Measurements from ENCODE around the gene ZNF425.
"Not testable (repeated sequence)": the region's sequence is repeated elsewhere in the genome, so short reads cannot be mapped to it uniquely, and the experiment has no call there.

The ZNF425 gene

DNA sequence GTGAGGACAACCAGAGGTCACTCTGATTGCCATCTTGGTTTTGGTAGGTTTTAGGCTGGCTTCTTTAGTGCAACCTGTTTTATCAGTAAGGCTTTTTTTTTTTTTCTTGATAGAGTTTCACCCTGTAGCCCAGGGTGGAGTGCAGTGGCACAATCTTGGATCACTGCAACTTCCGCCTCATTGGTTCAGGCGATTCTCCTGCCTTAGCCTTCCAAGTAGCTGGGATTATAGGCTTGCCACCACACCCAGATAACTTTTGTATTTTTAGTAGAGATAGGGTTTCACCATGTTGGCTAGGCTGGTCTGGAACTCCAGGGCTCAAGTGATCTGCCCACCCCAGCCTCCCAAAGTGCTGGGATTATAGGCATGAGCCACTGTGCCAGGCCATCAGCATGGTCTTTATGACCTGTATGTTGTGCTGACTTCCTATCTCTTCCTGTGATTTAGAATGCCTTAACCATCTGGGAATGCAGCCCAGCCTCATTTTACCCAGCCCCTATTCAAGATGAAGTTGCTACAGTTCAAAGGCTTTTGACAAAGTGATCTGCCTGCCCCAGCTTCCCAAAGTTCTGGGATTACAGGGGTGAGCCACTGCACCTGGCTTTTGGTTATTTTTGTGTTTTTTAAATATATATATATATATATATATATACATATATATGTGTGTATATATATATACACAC lies 7.0 kb upstream of the ZNF425 start:
- no peak for FAIRE-seq

DNA sequence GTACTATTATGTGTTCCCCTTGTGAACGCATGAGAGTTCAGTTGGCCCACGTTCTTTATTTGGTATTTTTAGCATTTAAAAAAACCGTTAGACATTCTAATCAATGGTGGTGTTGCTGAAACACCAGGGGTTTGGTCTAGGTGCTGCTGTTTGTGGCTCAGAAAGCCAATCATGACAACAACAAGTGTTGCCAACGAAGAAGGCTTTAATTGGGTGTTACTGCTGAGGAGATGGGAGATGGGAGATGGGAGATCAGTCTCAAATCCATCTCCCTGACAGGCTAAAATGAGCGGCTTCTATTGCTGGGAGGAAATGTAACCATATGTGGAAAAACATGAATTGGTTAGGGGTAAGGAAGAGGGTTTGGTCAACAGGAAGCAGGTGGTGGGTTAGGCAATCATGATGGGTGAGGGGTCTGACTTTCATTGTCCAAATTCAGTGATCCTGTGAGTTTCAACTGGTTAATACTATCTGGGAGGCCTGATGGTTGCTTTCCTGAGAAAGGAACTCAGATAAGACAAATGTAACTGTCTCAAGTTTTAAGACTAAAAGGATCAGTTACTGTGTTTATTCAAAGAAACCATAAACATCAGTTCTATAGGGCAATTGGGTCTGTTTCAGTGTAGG lies 4.6 kb upstream of the ZNF425 start:
- FAIRE-seq = no peak

DNA sequence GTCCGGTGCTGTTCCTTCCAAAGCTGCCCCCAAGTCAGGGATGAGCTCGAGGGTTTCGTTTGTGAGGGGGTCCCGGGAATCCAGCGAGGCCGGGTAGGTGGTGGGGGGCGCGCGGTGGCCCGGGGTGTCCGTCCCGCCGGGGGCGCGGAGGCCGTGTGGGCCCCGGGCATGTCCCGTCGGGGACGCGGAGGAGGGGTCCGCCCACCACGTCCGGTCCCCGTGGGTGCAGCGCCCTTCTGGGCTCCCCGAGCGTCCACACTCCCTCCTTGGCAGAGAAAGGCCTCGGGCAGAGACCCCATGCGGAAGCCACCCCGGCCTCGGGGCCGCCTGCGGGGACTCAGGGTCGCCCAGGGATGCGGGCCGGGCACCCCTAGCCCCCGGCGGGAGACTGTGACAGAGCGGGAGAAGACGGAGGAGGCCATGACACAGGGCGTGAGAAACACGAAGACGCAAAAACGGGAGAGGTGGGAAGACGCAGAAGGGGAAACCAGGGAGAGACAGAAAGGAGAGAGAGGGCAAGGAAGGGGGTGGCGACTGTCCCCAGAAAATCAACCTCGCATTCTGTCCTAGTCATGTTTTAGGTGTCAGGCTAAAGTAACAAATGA lies 640 bp upstream of the ZNF425 start:
- no peak for FAIRE-seq

DNA sequence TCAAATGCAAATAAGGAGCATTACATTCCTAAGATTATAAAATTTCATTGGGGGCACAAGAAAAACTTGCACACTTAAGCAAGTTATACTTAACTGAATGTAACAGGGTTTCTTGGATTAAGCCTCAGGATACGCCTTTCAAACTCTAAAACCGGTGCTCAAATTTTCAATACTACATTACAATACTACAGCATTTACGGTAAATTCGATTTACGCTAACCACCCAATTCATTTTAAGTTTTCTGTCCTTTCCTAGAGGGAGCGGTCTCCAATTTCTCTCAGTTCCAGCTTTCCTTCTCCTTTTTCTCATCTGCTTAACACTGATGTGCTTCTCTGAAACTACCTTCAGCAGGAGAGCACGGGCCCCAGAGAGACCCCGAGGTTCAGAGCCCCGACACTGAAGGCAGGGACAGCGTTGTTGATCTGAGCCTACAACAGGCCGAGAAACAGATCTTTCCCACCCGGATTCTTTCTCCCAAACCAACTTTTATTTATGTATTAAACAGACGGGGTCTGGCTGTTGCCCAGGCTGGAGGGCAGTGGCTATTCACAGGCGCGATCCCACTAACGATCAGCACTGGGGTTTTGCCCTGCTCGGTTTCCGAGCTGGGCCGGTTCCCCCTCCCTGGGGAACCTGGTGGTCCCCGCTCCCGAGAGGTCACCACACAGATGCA lies 798 bp downstream of the ZNF425 start:
- FAIRE-seq = no peak

DNA sequence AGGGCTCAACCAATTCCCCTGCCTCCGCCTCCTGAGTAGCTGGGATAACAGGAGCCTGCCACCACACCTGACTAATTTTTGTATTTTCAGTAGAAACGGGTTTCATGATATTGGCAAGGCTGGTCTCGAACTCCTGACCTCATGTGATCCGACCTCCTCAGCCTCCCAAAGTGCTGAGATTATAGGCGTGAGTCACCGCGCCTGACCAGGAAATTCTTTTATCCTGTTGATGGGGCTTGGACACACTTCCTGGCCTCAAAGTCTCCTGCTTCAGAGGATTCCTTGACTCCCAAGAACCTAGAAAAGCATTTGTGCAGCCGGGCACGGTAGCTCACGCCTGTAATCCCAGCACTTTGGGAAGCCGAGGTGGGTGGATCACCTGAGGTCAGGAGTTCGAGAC lies 16.2 kb downstream of the ZNF425 start:
- no peak for FAIRE-seq

DNA sequence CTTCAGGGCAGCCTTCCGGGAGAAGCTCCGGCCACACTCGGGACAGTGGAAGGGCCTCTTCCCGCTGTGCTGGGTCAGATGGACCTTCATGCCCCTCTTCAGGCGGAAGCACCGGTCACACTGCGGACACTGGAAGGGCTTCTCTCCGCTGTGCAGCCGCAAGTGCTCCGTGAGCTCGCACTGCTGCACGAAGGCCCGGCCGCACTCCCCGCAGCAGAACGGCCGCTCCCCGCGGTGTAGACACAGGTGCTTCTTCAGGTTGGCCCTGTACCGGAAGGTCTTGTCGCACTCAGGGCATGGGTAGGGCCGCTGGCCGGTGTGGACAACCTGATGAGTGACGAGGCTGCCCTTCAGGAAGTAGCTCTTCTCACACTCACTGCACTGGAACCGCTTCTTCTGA lies 21.4 kb downstream of the ZNF425 start:
- FAIRE-seq = no peak

DNA sequence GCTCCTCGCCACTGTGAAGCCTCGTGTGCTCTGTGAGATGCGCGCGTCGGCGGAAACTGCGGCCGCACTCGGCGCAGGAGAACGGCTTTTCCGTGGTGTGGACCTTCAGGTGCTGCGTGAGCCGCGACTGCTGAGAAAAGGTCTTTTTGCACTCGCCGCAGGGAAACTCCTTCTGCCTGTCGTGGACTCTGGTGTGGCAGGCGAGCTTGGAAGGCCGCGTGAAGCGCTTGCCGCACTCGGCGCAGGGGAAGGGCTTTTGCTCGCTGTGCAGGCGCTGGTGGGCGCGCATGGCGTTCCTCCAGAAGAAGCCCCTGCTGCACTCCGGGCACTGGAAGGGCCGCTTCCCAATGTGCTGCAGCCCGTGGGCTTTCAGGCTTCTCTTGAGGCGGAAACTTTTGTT lies 21.9 kb downstream of the ZNF425 start:
- no peak for FAIRE-seq

DNA sequence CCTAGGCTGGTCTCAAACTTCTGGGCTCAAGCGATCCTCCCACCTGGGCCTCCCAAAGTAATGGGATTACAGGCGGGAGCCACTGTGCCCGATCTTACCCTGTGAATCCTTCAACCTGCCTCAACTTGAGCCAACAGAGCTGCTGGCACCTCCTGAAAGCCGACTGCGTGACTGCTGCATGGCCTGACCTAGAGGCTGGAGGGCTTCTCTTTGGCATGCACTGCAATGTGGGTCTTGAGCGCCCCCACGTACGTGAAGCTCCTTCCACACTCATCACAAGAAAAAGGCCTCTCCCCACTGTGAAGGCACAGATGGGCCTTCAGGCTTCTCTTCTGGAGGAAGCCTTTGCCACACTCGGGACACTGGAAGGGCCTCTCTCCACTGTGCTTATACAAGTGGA lies 22.7 kb downstream of the ZNF425 start:
- FAIRE-seq = no peak

DNA sequence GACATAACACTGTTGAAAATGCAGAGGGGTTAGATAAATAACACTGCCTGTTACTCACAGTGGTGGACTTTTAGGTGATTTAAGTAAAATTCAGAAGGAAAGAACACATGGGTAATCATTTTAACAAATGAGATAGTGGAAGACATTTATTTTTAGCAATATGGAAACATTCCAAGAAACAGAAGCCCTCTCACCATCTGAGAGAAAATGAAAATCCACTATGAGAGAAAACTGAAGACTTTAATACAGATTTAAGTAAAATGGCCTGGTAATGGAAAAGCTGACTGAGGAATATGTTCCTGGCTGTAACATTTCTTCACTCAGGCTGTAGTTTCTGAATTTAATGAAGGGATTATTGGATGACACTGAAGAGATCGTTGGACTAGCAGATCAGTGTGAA lies 23.5 kb downstream of the ZNF425 start:
- FAIRE-seq = no peak

DNA sequence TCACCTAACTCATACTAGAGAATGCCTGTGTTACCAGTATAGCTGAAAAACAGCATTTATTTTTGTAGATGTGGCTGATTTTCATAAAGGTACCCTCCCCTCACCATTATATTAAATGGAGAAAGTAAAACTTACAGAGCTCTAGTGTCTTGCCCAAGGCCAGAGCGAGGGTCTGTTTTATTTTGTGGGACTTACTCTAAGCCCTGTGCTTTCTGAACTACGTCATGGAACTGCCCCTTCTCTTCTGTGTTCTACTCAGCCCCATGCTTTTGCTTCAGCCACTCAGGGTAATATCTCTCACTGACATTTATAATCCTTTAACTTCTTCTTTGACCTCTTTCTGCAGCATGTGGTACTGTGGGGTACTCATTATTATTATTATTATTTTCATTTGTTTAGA lies 25.3 kb downstream of the ZNF425 start:
- FAIRE-seq = no peak

DNA sequence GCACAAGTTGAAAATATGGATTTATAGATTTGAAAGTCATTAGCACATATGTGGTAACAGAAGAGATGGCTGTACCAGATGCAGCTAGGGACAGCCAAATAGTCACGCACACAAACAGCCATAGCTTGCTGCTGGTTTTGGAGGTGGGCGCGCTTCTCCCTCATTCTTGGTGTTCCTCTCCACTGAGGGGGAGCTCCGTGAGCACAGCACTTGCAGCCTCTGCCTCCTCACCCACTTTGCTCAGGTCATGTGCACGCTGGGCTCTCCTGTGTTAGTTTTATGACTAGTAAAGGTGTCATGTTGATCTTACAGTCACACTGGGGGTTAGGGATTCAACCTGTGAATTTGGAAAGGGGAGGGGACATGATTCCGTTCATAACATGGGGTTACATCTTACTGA lies 27.1 kb downstream of the ZNF425 start:
- no peak for FAIRE-seq

DNA sequence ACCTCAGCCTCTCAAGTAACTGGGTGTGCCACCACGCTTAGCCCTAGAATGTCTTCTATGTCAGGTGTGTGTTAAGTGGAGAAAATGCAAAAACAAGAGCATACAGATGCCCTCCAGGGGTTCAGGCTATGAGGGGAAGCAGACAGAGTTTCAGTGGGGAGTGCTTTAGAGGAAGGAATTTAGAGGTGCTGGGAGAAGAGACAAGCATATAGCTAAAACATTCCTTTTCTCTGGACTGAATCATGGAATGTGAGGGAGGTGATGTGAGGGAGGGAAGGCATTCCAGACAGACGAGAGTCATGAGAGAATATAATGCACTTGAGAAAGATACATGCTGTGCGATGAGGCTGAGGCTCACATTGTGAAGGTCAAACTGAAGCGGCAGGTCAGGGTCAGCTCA lies 29.0 kb downstream of the ZNF425 start:
- no peak for FAIRE-seq

DNA sequence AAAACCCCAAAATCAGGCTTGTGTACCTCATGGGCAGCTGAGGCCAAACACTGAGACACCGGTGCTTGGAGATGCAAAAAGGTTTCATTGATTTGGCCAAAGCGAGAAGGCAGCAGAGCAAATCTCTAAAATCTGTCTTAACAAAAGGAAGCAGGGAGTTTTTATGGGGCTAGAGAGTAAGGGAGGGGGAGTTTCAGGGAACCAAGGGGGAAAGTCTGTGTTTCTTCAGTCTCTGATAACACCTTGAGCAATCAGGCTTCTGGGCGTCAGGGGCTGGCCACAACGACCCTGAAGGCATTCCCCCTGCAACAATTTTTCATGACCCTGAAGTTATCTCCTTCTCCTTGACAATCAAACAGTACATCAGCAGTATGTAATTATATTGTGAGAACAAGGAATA lies 32.9 kb downstream of the ZNF425 start:
- FAIRE-seq = no peak

DNA sequence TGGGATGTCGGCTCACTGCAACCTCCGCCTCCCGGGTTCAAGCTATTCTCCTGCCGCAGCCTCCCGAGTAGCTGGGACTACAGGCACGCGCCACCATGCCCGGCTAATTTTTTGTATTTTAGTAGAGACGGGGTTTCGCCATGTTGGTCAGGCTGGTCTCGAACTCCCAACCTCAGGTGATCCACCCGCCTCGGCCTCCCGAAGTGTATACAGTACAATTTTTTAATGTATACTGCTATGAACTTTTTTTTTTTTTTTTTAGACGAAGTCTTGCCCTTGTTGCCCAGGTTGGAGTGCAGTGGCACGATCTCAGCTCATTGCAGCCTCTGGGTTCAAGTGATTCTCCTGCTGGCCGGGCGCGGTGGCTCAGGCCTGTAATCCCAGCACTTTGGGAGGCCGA lies 33.9 kb downstream of the ZNF425 start:
- not testable (repeated sequence) for FAIRE-seq

DNA sequence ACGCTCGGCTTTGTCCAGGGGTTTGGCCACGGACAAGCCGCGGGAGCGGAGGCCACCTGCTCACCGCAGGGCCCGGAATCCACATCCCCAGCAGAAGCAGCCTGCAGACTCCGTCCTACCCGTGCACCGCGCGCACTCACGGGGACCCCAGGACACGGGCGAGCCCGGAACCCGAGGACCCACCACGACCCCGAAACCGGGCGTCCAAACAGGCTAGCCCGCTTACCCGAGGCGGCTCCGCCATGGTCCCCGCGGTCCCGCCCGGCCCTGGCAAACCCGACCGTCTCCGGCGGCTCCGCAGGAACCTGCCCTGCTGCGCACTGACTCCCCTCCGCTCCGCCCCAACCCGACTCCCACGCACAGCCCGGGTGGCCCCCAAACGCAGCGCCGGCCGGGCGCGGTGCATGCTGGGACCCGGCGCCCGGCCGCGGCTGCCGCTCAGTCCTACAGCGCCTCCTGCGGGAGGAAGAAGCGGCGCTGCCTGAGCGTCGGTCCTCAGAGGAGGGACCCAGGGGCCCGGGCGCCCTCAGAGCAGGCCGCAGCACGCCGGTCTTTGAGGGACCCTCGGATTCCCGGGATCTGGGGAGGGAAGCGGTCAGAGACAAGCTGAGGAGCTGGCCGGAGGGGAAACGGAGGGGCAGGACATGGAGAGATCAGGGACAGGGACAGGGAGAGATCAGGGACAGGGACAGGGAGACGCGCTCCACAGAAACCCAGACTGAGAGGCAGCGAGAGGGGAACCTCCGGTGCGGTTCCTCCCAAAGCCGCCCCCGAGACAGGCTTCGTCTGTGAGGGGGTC lies 35.5 kb downstream of the ZNF425 start, which contains the start of gene ZNF786:
Gene ZNF786 (minus strand): TSS at position 322 of the 799 bp plus-strand sequence. CDS start 78 bp downstream, at position 244.
- FAIRE-seq = no peak

DNA sequence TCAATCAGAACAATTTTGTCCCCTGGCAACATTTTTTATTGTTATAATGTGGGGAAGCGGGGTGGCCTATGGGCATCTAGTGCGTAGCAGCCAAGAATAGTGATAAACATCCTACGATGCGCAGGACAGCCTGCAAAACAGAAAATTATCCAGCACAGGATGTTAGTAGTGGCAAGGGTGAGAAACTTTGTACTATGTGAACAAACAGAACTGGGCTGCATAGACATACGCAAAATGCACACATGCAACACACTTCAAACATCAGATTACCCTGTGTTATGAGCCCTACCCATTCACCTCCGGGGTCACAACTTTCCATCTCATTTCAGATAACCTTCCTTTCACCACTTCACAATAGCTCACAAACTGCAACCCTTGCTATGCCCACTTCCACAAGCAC lies 38.7 kb downstream of the ZNF425 start:
- no peak for FAIRE-seq

DNA sequence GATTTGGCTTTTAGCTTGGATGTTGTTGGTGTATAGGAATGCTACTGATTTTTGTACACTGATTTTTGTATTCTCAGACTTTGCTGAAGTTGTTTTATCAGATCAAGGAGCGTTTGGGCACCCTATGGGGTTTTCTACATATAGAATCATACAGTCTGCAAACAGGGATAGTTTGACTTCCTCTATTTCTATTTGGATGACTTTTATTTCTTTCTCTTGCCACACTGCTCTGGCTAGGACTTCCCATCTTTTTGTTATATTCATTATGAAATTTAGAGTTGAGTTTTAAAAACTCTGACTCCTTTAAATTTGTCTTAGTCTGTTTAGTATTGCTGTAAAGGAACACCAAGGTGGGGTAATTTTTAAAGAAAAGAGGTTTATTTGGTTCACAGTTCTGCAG lies 40.3 kb downstream of the ZNF425 start:
- FAIRE-seq = no peak

DNA sequence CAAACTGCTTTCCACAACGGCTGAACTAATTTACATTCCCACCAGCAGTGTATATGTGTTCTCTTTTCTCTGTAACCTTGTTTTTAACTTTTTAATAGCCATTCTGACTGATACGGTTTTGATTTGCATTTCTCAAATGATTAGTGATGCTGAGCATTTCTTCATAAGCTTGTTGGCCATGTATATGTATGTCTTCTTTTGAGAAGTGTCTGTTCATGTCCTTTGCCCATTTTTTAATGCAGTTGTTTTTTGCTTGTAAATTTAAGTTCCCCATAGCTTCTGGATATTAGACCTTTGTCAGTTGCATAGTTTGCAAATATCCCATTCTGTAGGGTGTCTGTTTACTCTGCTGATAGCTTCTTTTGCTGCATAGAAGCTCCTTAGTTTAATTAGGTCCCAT lies 41.7 kb downstream of the ZNF425 start:
- FAIRE-seq = no peak

DNA sequence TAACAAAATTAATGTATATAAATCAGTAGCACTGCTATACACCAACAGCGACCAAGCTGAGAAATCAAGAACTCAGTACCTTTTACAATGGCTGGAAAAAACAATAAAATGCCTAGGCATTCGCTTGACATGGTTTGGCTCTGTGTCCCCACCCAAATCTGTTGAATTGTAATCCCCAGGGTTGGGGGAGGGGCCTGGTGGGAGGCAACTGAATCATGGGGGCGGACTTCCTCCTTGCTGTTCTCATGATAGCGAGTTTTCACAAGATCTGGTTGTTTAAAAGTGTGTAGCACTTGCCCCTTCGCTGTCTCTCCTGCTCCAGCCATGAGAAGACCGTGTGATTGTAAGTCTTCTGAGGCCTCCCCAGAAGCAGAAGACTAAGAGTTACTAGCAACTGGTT lies 44.2 kb downstream of the ZNF425 start:
- FAIRE-seq = no peak

DNA sequence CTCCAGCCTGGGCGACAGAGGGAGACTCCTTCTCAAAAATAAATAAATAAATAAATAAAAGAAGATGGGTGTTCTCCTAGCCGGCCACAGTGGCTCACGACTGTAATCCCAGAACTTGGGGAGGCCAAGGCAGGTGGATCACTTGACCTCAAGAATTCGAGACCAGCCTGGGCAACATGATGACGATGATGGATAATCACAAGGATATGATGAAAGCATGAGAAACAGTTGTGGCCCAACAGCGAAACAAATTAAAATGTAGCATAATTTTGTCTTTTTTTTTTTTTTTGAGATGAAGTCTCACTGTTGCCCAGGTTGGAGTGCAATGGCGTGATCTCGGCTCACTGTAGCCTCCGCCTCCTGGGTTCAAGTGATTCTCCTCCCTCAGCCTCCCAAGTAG lies 48.5 kb downstream of the ZNF425 start:
- no peak for FAIRE-seq

DNA sequence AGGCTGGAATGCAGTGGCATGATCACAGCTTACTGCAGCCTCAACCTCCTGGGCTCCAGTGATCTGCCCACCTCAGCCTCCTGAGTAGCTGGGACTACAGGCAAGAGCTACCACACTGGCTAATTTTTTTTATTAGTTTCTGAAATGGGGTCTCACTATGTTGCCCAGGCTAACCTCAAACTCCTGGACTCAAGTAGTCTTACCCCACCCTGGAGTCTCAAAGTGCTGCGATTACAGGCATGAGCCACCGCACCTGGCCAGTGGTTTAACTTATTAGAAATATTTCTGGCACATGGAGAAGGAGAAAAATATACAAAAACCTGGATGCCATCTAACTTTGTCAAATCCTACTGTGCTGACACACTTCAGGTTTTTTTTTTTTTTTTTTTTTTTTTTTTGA lies 50.8 kb downstream of the ZNF425 start:
- FAIRE-seq = no peak

DNA sequence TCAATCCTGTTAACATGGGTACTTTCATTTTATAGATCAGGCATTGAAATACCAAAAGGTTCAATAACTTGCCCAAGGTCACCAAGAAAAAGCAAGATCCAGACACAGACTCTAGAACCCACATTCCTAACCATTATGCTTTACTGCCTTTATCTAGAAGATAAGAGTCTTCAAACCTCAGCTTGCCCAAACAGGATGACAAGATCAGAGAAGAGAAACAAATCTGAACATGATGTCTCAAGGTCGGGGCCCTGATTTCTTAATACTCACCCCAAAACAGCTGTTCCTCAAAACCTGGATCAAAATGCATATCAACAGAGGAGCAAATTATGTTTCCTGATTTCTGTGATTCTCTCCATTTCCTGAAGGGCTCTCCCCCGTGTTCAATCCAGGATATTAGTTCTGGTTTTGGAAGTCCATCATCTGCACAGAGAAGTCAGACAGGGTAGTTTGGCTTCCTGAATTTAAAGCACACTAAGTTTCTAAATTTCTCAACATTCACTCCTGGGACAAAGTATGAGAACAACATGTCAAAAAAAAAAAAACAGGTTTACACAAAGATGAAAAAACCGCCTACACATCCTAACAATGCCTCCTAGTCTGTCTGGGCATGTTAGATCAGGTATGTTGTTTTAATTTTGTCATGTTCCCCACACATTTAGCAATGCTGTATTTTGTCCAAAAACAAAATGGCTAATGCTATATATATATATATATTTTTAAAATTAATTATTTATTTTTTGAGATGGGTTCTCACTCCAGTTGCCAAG lies 51.8 kb downstream of the ZNF425 start:
- FAIRE-seq = no peak

All from endometrium (tissue), 2 donors.